ENCODE results near the gene PRR7. TPM values are rescaled to one million over a fixed set of nuclear protein-coding genes. Genes with fewer than 3 reads are reported as not detected.

PRR7 gene
- total and polyA plus RNA-seq, 2 of the 13 experiments (the other 11 are each of a cell fraction or from before 2014, with no cell fraction given), result 4.8 to 5.0 TPM

GRCh38 chr5:177454397-177455035 lies 7.9 kb downstream of the PRR7 start (continued):
- TF ChIP-seq TFDP2 (CRISPR knock-in tag; IDR thresholded peaks at IDR 0.05) (peak; percentile 15; the same call in 1 of the 2 replicates), SAP130 (CRISPR knock-in tag; IDR thresholded peaks at IDR 0.05; ENCODE audit: low read depth) (peak; percentile 75; the same call in 1 of the 2 replicates), ZNF790 (CRISPR knock-in tag; IDR thresholded peaks at IDR 0.05; ENCODE audit: borderline replicate concordance) (peak; percentile 82; the same call in 1 of the 2 replicates), TRIM22 (IDR thresholded peaks at IDR 0.05) (no peak), ZNF496 (CRISPR knock-in tag; IDR thresholded peaks at IDR 0.05; ENCODE audit: insufficient replicate concordance) (no peak), ATF7 (IDR thresholded peaks at IDR 0.05) (peak; percentile 97), ATF7 (CRISPR knock-in tag; IDR thresholded peaks at IDR 0.05) (peak; percentile 95), HMGXB3 (CRISPR knock-in tag; IDR thresholded peaks at IDR 0.05; ENCODE audit: borderline replicate concordance) (no peak), ZBTB21 (CRISPR knock-in tag; IDR thresholded peaks at IDR 0.05) (peak; percentile 92), SOX5 (CRISPR knock-in tag; IDR thresholded peaks at IDR 0.05; ENCODE audit: borderline replicate concordance) (peak; percentile 33; the same call in 1 of the 2 replicates), ATF7-NPFF (CRISPR knock-in tag; IDR thresholded peaks at IDR 0.05; ENCODE audit: low read depth) (no peak), RBFOX2 (IDR thresholded peaks at IDR 0.05; ENCODE audit: low read depth, low read length) (peak; percentile 47), ZNF597 (CRISPR knock-in tag; IDR thresholded peaks at IDR 0.05) (no peak), THAP11 (CRISPR knock-in tag; IDR thresholded peaks at IDR 0.05) (peak; percentile 64), ZNF207 (IDR thresholded peaks at IDR 0.05; ENCODE audit: borderline replicate concordance) (no peak), ARNT2 (CRISPR knock-in tag; IDR thresholded peaks at IDR 0.05; ENCODE audit: low read depth) (no peak), LCORL (IDR thresholded peaks at IDR 0.05) (no peak), LCORL (CRISPR knock-in tag; IDR thresholded peaks at IDR 0.05) (peak; percentile 46; the same call in 1 of the 2 replicates), SRY (CRISPR knock-in tag; IDR thresholded peaks at IDR 0.05) (peak; percentile 7; the same call in 1 of the 2 replicates), WIZ (CRISPR knock-in tag; IDR thresholded peaks at IDR 0.05) (no peak), RFX5 (IDR thresholded peaks at IDR 0.05; ENCODE audit: low read depth, low read length) (peak; percentile 67; the same call in 1 of the 2 replicates), MTF1 (CRISPR knock-in tag; IDR thresholded peaks at IDR 0.05) (no peak), POLR2A (IDR thresholded peaks at IDR 0.05; ENCODE audit: insufficient read depth in 1 of 2, low read depth in 2 of 2, low read length in 2 of 2) (0 out of 4 replicates have a peak, but pooled peaks of 1 of the 2 experiments have one; percentile 23), ZNF234 (CRISPR knock-in tag; conservative IDR thresholded peaks at IDR 0.05) (0 out of 2 replicates have a peak, but pooled peaks have one; percentile 49), FOXK1 (CRISPR knock-in tag; IDR thresholded peaks at IDR 0.05; ENCODE audit: borderline replicate concordance, low read depth) (peak; percentile 26; the same call in 1 of the 2 replicates)

Data from HepG2 (cell line).